ENCODE measurements around the gene KLF15.

DNA sequence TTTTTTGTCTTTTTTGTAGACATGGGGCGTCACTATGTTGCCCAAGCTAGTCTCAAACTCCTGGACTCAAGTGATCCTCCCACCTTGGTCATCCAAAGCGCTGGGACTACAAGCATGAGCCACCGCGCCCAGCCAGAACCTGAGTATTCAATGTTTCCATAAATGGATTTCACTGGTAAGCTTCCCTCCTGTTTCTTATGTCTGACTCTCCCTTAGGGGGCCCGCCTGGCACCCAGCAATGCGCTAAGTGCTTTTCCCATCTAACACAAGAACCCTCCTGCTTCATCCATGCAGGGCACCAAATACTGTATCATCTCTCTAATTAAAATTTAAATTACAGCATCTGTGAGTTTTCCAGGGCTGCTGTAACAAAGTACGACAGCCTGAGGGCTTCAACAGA is 44.9 kb downstream of the KLF15 start:
- TF ChIP-seq POLR2A (IDR thresholded peaks at IDR 0.05; ENCODE audit: low read depth, low read length) = no peak
- TF ChIP-seq, protein P1, sequence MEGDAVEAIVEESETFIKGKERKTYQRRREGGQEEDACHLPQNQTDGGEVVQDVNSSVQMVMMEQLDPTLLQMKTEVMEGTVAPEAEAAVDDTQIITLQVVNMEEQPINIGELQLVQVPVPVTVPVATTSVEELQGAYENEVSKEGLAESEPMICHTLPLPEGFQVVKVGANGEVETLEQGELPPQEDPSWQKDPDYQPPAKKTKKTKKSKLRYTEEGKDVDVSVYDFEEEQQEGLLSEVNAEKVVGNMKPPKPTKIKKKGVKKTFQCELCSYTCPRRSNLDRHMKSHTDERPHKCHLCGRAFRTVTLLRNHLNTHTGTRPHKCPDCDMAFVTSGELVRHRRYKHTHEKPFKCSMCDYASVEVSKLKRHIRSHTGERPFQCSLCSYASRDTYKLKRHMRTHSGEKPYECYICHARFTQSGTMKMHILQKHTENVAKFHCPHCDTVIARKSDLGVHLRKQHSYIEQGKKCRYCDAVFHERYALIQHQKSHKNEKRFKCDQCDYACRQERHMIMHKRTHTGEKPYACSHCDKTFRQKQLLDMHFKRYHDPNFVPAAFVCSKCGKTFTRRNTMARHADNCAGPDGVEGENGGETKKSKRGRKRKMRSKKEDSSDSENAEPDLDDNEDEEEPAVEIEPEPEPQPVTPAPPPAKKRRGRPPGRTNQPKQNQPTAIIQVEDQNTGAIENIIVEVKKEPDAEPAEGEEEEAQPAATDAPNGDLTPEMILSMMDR (conservative IDR thresholded peaks at IDR 0.05; ENCODE audit: low read depth, low read length) = no peak
- no peak for TF ChIP-seq RFX5 (IDR thresholded peaks at IDR 0.05; ENCODE audit: low read depth, low read length)
- no peak for TF ChIP-seq RCOR1 (IDR thresholded peaks at IDR 0.05; ENCODE audit: insufficient replicate concordance, low read length)
- no peak for TF ChIP-seq SMC3 (IDR thresholded peaks at IDR 0.05; ENCODE audit: low read depth, low read length)
- TF ChIP-seq MXI1 (IDR thresholded peaks at IDR 0.05; ENCODE audit: borderline replicate concordance, low read depth, low read length) = no peak
- TF ChIP-seq RAD21 (IDR thresholded peaks at IDR 0.05; ENCODE audit: low read length) = no peak
- TF ChIP-seq, protein P2, sequence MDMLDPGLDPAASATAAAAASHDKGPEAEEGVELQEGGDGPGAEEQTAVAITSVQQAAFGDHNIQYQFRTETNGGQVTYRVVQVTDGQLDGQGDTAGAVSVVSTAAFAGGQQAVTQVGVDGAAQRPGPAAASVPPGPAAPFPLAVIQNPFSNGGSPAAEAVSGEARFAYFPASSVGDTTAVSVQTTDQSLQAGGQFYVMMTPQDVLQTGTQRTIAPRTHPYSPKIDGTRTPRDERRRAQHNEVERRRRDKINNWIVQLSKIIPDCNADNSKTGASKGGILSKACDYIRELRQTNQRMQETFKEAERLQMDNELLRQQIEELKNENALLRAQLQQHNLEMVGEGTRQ (IDR thresholded peaks at IDR 0.05; ENCODE audit: low read depth, low read length) = no peak
- no peak for TF ChIP-seq CHD1 (IDR thresholded peaks at IDR 0.05; ENCODE audit: low read depth, low read length)
- TF ChIP-seq CEBPB (IDR thresholded peaks at IDR 0.05; ENCODE audit: low read depth, low read length) = no peak
- TF ChIP-seq MAZ (IDR thresholded peaks at IDR 0.05; ENCODE audit: borderline replicate concordance, low read depth, low read length) = no peak
